ENCODE data around the gene MAP2K3.
"Not testable (repeated sequence)": the region's sequence is repeated elsewhere in the genome, so short reads cannot be mapped to it uniquely, and the experiment has no call there.

MAP2K3 gene

DNA sequence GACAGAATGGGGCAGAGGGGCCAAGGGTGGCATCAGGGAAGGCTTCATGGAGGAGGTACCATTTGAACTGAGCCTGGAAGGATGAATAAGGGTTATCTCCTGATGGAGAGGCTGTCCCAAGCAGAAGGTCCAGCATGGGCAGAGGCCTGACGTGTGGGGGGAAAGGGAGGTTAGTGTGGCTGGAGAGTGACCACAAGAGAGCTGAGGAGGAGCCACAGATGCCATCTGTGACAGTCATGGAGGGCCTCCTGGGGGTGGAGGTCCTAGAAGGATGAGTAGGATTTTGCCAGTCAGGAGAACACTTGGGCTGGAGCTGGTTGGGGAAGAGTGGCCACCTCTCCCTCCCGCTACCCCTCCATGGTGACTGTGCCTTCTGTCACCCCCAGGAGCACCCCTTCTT, 29.2 kb downstream of the MAP2K3 start:
- DNase-seq: not testable (repeated sequence)

DNA sequence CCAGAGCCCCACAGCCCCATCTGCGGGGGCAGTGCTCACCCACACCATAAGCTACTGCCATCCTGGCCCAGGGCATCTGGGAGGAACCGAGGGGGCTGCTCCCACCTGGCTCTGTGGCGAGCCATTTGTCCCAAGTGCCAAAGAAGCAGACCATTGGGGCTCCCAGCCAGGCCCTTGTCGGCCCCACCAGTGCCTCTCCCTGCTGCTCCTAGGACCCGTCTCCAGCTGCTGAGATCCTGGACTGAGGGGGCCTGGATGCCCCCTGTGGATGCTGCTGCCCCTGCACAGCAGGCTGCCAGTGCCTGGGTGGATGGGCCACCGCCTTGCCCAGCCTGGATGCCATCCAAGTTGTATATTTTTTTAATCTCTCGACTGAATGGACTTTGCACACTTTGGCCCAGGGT, 29.8 kb downstream of the MAP2K3 start:
- not testable (repeated sequence) for DNase-seq

- not testable (repeated sequence) for DNase-seq
Measured at GRCh38 chr17:21314701-21315111, 30.2 kb downstream of the MAP2K3 start.

DNA sequence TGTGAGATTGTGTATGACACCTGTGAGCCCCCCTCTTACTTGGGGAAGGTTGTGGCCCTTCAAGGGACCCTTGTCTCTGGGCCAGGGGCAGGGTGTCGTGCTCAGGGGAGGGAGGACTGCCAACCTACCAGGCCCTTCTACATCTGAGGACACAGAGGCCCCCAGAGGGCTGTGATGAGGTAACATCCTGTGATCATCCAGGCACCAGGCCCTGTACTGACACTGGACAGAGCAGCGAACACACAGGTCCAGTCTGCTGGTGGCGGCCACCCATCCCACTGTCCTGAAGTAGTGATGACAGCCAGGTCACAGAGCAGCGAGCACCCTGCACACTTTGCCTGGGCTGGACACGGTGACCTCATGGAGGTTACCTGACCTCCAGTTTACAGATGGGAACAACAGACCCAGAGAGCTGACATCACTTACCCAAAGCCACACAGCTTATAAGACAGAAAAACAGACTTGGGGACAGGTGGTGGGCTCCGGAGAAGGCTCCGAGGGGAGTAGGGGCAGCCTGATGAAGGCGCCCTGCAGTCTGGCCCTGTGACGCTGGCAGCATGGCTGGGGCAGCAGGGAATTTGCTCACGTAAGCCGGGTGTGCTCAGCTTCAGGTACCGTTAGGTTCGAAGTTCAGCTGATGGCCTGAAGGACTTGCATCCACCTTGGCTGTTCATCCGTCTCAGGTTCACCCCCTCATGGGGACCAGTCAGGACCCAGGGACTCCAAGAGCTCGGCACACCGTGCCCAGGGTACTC, 30.9 kb downstream of the MAP2K3 start:
- DNase-seq: not testable (repeated sequence)

GRCh38 chr17:21316212-21316886, 31.8 kb downstream of the MAP2K3 start:
- not testable (repeated sequence) for DNase-seq

DNA sequence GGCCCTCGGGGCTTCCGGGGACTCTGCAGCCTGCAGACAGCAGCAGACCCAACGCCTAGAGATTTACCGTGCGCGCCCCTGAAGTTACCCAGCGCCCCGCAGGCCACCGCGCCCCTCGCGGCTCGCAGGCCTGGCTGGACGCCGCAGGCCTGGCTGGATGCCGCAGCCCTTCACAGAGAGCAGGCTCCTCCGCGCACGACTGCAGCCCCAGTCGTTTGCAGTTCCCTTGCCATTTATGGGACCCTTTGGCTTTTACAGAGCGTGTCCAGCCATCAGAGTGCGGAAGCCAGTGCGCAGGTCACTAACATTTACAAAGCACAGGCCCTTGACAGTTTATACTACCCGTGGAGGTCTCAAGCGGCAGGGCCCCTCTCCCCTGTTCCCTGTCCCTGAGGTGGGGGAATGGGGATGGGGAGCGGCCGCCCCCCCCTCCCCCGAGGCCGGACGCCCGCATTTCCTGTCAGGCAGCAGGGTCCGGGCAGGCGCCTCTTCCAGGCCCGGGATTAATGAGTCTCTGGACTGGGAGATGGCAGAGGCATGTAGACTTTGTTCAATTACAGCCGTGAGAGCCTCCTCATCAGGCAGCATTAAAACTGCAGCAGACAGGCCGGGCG, 32.5 kb downstream of the MAP2K3 start:
- not testable (repeated sequence) for DNase-seq

DNA sequence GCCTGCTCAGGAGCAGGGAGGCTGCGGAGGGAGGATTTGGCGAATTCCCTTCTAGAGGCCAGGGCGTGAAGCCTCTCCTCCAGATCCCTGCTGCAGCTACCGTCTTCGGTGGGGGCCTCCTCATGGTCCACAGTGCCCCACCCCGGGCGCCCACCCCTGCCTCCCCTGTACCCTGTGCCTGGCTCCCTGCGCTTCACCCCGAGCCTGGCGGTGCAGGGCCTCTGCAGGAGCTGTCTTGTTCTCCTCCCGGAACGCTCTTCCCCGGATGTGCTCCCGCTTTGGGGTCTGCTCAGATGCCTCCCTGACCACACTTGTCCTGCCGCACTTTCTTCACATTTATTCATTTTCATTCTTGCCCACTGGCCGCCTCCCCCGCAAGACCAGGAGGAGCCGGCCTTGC, 33.3 kb downstream of the MAP2K3 start:
- DNase-seq: not testable (repeated sequence)

- no peak for DNase-seq
Measured at GRCh38 chr17:21318439-21318838, 33.9 kb downstream of the MAP2K3 start.

- not testable (repeated sequence) for DNase-seq
Measured at GRCh38 chr17:21318856-21319255, 34.3 kb downstream of the MAP2K3 start.

GRCh38 chr17:21319256-21319655, 34.7 kb downstream of the MAP2K3 start:
- DNase-seq: not testable (repeated sequence)

DNA sequence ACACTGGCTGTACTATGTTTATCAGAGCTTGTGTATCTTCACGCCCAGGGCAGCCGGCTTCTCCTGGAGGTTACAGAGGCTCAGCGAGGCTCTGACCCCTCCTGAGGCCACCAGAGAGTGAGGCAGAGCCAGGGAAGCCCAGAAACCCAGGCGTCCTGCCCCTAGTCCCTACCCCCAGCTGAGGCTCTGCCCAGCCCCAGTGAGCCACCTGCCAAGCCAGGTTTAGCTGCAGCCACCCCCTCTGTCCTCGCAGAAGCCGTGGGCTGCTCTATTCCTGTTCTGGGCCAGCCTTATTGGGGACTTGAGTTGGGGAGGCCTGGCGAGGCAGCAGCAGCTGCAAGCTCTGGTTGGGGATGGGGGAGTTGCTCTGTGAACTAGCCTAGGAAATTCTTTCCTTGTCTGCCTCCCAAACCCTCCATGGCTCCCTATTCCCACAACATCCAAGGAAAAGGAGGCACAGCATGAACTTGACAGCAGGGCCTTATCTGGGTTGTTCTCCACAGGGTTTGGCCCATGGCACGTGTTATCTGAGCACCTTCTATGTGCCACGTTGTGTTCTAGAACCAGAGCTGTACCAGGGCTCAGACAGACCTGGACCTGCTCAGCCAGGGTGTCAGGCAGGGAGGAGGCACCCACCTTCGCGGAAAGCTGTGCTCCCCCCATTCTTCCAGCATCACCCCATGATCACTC, 35.3 kb downstream of the MAP2K3 start:
- not testable (repeated sequence) for DNase-seq

DNA sequence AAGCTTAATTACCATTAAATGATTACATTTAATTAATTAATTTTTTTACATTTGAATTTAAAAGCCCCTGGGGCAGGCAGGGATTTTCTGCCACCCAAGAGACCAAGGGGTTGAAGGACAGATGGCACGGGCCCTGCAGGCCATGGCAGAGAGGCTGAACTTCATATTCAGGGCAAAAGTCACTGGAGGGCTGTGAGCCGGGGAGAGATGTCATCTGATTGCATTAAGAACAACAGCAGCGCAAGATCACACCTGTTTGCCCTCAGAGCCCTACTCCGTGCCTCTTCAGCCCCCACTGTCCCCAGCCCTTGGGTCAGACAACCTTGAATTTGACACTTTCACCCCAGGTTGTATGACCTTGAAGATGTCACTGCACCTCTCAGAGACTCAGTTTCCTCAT, 35.9 kb downstream of the MAP2K3 start:
- DNase-seq: not testable (repeated sequence)

- not testable (repeated sequence) for DNase-seq
Measured at GRCh38 chr17:21321061-21321460, 36.5 kb downstream of the MAP2K3 start.

GRCh38 chr17:21321744-21322191, 37.3 kb downstream of the MAP2K3 start:
- DNase-seq: not testable (repeated sequence)

- not testable (repeated sequence) for DNase-seq
Measured at GRCh38 chr17:21323257-21324111, 39.0 kb downstream of the MAP2K3 start.

- DNase-seq: not testable (repeated sequence)
Measured at GRCh38 chr17:21324741-21325140, 40.2 kb downstream of the MAP2K3 start.

DNA sequence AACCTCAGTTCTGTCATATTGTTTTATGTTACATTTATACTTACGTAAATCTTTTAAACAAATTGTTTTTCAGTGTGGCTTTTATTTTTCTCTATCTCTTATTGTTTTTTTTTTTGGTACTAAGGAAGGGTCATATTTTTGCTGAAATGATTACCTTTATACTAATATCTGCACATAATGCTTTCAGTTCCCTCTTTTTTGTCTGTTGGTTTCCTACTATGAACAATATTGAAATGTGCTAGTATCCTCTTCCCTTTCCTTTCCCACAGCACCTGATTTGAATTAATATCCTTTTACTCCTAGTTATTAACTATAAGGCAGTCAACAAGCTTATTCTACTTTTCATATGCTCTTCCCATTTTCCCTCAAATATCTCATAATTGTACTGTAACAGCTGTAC, 43.4 kb downstream of the MAP2K3 start:
- DNase-seq: not testable (repeated sequence)

GRCh38 chr17:21328778-21329177, 44.3 kb downstream of the MAP2K3 start:
- DNase-seq: not testable (repeated sequence)

DNA sequence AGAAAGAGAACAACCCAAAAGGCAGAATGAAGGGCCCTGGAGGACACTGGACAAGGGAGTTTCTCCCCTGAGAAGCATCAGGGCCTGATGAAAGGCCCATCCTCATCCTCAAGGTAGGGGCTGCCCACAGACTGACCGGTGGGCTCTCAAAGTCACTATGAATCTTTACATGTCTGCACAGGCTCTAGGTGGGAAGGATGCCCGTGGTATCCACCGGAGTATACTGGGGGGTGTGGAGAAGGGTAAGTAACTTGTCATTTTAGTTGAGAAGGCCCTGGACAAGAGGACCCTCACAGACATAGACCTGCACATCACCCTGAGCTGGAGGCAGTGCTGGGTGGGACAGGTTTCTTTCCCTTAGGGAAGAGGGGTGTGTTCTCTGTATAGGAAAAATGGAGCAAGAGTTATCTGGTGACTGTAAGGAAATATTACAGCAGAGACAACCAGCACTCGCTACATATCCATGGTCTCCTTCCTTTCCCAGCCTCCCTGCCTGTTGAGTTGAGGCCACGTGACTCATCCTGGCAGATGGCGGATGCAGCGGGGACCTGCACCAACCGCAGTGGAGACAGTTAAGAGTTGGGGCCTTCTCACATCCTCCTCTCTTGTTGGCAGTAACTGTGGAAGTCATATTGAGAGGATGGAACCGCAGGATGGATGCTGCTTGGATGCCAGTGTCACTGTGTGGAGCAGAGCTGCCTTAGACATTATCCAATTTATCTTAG, 46.1 kb downstream of the MAP2K3 start:
- DNase-seq: no peak

DNA sequence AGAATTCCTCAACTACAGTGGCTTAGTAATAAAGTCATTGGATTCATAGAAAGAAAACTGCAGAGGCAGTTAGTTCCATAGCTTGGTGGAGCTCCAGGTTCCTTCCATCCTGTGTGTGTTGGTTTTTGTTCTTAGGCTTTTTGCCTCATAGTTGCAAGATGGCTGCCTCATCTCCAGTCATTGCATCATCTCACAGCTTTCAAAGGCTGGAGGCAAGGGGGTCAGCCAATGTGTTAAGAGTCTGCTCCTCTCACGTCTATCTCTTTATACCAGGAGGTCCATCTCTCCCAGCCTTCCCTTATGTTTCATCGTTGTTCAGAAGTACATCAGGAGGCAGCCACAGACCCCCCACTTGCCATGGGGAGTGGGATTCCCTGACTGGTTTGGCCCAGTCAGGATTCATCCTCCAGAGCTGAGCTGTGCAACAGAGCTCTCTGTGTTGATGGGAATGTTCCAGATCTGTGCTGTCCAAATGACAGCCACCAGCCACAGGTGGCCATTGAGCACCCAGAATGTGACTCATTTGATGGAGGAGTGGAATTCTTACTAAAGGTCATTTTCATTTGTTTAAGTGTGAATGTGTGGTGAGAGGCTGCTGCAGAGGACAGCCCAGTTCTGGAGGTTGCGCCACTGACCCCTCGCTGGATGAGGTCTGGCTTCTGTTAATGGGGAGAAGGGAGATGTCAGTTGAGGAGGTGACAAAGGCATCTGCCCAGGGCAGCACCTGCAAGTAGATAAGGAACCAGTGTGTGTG, 52.2 kb downstream of the MAP2K3 start:
- DNase-seq: not testable (repeated sequence)
